Left cardiac atrium (tissue), 4 donors: Measurements from ENCODE around the gene BORCS8. TPM values are rescaled to one million over a fixed set of nuclear protein-coding genes. Genes with fewer than 3 reads are reported as not detected.

Experiments used
- ATAC-seq, 2 donors: fragments of 200-7000 bp; cut with Tn5 transposase; one replicate each; pipeline ENCODE4 v1.9.1; 2020; ENCODE audit warnings: mild to moderate bottlenecking in 2 of 2, moderate library complexity in 2 of 2
- DNase-seq: peaks from one replicate; pipeline ENCODE4 v3.0.0-alpha.2; 2020
- intact Hi-C, 2 donors: fragments of 100-400 bp; cut with DNase I; formaldehyde crosslinking; loops; one replicate each; pipeline versions ENCODE4 v1.14.1 to v1.15.1; 2022 to 2023
- total RNA-seq, 2 donors: library from RNA; stranded (reverse); fragmentation: NEBNext Ultra II Directional; extraction: Animal tissue kit (Norgen Biotek cat#: 25700); gene quantifications; one replicate each; pipeline ENCODE4 v1.2.1, GENCODE V29; 2021
- donor health status: DM: no; HTN: yes; CAD: no.
- donor health status: DM: no; HTN: yes; CAD: no; lungs with severe emphysema.
- donor health status: DM: yes; HTN: yes; CAD: no.
- donor health status: Dilated cardiomyopathy.

The BORCS8 gene
- total RNA-seq, 2 donors from 2014 or later = 20.1 to 24.0 TPM

DNA sequence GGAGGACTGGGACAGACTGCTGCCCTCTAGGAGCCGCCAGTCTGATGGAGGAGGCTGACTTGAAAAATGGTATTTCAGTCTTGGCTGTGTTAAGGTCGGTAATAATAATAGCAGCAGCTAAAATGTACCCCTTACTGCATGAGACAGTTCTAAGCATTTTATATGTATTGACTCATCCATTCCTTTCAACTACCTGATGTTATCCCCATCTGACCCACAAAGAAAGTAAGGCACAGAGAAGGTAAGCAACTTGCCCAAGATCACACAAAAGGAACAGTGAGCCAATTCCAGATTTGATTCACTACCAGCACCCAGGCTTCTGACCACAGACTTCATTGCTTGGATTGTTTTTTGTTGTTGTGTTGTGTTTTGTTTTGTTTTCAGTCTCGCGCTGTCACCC is 23.8 kb upstream of the BORCS8 start:
- intact Hi-C loops = no loop called here
- DNase-seq = no peak
- ATAC-seq = no peak

DNA sequence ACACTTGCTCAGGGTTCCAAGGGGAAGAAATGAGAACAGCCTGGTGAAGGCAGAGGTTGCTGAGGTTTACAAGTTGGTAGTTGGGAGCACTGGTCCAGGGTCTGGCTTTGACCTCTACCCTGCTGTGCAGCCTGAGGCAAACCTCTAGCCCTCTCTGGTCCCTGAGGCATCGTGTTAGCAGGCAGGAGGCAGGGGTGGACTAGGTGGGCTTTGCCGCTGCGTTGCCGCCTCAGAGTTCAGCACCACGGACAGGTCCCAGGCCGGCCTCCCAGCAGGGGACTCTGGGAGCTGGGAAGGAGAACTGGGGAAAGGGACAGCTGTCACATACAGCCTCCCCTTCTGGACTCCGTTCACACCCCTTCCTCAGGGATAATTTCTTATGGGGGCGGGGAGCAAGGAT is 22.9 kb upstream of the BORCS8 start:
- DNase-seq (peak; percentile 51), ATAC-seq (peak; percentile 54 to 55)
- intact Hi-C loops = no loop called here

DNA sequence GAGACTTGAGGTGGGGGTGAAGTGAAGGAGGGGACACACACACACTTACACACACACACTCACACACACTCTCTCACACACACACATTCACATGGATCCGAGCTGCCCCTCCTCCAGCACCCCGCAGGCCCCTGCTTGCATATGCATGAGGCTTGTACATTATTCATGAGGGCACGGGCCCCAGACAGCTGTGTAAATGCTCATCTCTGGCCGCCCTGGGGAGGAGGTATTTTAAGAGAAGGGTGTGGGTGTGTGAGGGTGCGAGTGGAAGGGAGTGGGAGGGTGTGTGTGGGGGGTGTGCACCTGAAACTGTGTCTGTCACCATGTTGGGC is 22.2 kb upstream of the BORCS8 start:
- DNase-seq = no peak
- ATAC-seq = no peak
- intact Hi-C loops = no loop called here

DNA sequence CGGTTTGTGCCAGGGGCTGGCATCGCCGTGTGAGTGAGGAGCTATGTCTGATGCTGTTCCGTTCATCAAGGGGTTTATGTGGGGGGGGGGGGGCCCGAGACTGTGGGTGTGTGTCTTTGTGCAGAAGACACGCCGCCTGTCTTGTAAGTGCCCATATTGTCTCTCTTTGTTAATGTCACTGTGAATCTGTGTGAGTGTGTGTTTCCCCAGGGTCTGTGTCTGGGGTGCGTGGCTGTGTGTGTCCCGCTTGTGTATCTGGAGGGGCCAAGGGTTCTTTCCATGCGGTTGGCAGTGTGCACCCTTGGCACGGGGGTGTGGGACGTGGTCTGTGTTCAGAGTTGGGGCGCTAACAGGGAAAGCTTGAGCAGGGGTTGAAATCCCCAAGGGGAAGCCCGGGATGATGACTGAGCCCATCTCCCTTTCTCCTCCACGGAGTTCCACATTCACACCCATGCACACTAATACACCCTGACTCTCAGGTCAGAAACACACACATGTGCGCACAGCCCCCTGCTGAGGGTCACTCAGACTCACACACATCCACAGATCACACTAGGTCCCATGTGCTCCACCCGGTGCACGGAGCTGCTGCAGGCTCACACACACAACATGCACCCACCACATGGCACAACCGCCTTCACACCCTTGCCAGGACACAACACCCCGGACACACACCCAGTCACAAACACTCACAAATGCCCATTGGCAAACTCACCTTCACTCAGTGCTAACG is 21.6 kb upstream of the BORCS8 start:
- ATAC-seq (no peak), DNase-seq (no peak)
- intact Hi-C loops = no loop called here

DNA sequence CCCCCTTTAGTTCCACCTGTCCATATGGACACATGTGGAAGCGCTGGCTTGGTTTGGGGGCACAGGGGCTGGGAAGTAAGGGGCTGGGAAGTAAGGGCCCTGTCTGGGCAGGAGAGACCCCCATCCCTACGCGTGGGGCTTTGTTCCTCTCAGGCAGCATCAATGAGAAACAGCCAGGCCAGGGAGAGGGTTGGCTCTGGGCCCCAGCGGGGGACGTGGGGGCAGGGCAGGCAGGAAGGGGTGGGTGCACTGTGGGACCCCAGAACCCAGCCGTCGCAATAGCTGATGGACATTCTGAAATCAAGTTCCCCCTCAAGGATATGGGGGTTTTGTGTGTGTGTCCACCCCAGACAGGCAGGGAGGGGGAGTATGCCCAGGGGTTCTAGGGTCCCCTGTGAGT is 21.0 kb upstream of the BORCS8 start:
- intact Hi-C loops = no loop called here
- no peak for ATAC-seq
- DNase-seq = no peak

DNA sequence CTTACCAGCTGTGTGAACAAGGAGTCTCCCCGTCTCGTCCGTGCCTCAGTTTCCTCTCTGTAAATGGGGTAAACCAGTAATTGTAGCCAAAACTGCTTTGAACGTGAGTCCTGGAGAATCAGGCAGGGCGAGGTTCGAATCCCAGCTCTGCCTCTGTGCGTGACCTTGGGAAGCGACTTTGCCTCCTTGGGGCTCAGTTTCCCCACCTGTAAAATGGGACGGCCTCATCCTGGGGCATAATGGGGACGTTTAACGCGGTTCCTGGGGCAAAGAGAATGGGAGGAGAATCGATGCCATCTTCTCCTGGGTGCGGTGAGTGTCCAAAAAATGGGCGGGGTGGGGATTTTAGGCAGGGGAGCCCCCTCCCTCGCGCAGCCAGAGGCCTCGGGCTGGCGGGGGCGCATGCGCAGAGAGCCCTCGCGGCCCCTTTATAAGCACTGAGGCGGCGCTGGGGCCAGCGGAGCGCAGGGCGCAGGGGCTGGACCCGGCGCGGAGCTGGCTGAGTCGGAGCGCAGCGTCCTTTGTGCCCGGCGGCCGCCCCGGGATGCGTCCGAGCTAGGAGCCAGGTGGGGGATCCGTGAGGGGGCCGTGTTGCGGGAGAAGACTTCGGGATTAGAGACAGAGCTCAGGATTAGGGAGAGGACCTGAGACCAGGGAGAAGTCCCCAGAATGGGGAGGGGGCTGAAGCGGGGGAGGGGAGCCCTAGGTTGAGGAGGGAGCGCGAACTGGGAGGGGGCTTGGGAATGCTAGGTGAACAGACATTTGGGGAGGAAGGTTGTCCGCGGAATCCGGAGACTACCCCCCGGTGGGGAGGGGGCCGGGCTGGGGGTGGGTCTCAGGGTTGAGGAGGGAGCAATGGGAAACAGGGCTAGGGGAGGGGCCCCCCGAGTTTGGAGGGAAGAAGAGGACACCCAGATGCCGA is 19.8 kb upstream of the BORCS8 start, which contains the start of gene NCAN:
TSS of gene NCAN (plus strand) at position 460 of the 922 bp plus-strand sequence. CDS start 4,996 bp downstream, outside the sequence.
- ATAC-seq (no peak), DNase-seq (no peak)
- intact Hi-C loops = no loop called here

GRCh38 chr19:19209372-19209771 is 17.4 kb upstream of the BORCS8 start:
- intact Hi-C loops = no loop called here
- DNase-seq = no peak
- no peak for ATAC-seq

GRCh38 chr19:19207637-19208572 is 16.0 kb upstream of the BORCS8 start:
- intact Hi-C loops = no loop called here
- DNase-seq (no peak), ATAC-seq (no peak)

- intact Hi-C loops = no loop called here
- DNase-seq (no peak), ATAC-seq (no peak)
Observed at GRCh38 chr19:19206938-19207337, 15.0 kb upstream of the BORCS8 start.

- intact Hi-C loops = no loop called here
- ATAC-seq = no peak
- DNase-seq = no peak
Observed at GRCh38 chr19:19205416-19206410, 13.8 kb upstream of the BORCS8 start.

- DNase-seq = no peak
- intact Hi-C loops = no loop called here
- no peak for ATAC-seq
Observed at GRCh38 chr19:19204181-19204580, 12.2 kb upstream of the BORCS8 start.

- ATAC-seq (peak; percentile 94 to 96), DNase-seq (peak; percentile 96)
- intact Hi-C loops = no loop called here
Observed at GRCh38 chr19:19203012-19203856, 11.3 kb upstream of the BORCS8 start, which contains the start of gene NR2C2AP. NR2C2AP (minus strand) TSS chr19:19203414; CDS start chr19:19203060, 354 bp downstream.

DNA sequence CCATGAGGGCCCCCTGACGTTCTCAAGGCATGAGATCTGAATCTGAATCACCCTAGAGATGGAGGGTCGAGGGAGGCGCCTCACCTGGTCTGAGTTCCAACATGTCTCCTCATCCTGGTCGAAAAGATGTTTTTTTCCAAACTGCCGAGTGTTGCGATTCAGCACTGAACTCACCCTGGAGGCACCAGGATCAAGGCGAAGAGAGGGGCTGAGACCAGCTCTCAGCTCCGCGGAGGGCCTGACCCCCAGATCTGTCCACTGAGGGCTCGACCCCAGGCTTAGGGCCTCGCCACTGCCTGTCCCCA is 10.7 kb upstream of the BORCS8 start:
- peak in 1 of 2 donors; percentile 6 for ATAC-seq
- intact Hi-C loops = no loop called here

DNA sequence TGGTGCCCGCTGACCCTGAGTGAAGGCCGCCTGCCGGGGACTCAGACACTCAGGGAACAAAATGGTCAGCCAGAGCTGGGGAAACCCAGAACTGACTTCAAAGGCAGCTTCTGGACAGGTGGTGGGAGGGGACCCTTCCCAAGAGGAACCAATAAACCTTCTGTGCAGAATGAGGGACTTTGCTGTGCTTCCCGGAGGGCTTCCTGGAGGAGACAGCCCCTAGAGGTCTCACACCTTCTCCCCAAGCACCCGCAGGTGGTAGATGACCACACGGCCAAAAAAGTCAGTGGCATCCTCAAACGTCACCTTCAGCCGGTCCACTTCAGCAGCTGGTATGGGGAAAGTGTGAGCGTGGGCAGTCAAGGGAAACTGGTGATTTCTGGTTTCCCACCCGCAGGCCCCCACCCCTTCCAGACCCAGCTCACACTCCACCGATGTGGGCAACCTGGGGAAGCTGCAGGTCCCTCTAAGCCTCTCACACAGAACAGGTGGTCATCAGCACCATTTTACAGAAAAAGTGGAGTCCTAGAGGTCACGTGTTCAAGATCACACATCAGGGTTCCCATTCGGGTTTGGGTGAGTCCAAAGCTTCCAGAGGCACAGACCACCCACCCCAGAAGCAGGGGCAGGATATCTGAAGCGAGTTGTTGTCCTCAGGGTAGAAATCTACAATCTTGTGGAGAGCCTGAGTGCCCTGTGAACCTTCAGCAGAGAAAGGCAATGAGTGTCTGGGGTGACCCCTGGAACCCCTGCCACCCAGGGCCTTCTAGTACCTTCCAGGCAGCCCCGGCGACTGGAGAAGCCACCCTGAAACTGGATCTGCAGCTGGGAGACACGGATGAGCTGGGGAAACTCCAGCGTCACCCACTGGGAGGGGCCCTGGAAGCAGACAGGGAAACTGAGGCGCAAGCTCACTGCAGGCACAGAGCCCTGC is 10.0 kb upstream of the BORCS8 start:
- ATAC-seq = no peak
- intact Hi-C loops = no loop called here
- no peak for DNase-seq

More for the DNA sequence above, 10.7 kb upstream of the BORCS8 start:
- no peak for DNase-seq

- intact Hi-C loops = loop anchor here in 1 of 2 donors (10.0 kb wide), 1 partner anchor 131 kb away; the partner anchor contains the start of genes MAU2 and SUGP1
- DNase-seq = no peak
Observed at GRCh38 chr19:19193926-19194325, 2.0 kb upstream of the BORCS8 start.

GRCh38 chr19:19192910-19193423 is 1.0 kb upstream of the BORCS8 start:
- intact Hi-C loops = loop anchor here in 1 of 2 donors (10.0 kb wide), 1 partner anchor 132 kb away; the partner anchor contains the start of genes MAU2 and SUGP1
- DNase-seq = no peak
- ATAC-seq = peak in 1 of 2 donors; percentile 1

More at GRCh38 chr19:19193926-19194325, 2.0 kb upstream of the BORCS8 start:
- ATAC-seq = no peak
